ENCODE measurements around the gene C1QB. TPM values are rescaled to one million over a fixed set of nuclear protein-coding genes. Genes with fewer than 3 reads are reported as not detected.

Gene C1QB
- polyA plus RNA-seq, 2 of the 4 experiments (the other 2 are of a cell fraction): not detected

DNA sequence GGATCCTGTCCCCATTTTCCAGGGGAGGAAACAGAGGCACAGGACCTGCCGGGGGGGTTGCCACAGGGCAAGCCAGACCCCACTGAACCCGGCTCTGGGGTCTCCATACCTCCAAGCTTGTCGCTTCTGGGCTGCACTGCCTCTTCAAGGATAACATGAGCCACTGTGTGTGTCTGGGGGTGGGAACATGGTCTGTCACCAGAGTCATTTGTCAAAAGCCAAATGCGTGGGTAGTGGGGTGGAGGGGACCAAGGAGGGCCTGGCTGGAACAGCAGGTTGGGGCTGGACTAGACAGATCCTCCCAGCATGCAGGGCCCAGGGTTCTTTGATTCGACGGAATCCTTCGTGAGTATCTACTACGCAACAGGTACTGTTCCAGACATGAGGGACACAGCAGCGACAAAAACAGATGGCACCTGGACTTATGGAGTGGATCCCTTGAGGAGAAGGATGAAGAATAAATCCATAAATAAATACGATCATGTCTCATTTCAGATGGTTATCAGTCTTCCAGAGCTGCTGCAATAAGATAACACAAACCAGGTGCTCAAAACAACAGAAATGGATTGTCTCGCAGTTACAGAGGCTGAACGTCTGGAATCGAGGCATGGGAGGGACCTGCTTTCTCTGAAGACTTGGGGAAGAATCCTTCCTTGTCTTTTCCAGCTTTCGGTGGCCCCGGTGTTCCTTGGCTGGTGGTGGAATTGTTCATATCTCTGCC lies 28.7 kb downstream of the C1QB start:
- ATAC-seq: no peak
- H3K4me1 ChIP-seq: no peaks in the 10 kb centered on the region
- CTCF ChIA-PET: interaction anchor here (0.7 kb wide), 1 partner anchor 9 kb away, joined by 3 read pairs; no protein-coding TSS in a partner anchor
- TF ChIP-seq CBX2 (IDR thresholded peaks at IDR 0.05; ENCODE audit: borderline replicate concordance, low read depth): no peak
- no peak for TF ChIP-seq MAZ (IDR thresholded peaks at IDR 0.05; ENCODE audit: borderline replicate concordance, low read depth, low read length)
- no peak for TF ChIP-seq RCOR1 (IDR thresholded peaks at IDR 0.05; ENCODE audit: low read depth, low read length)
- TF ChIP-seq, protein P1, sequence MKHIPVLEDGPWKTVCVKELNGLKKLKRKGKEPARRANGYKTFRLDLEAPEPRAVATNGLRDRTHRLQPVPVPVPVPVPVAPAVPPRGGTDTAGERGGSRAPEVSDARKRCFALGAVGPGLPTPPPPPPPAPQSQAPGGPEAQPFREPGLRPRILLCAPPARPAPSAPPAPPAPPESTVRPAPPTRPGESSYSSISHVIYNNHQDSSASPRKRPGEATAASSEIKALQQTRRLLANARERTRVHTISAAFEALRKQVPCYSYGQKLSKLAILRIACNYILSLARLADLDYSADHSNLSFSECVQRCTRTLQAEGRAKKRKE (CRISPR knock-in tag; IDR thresholded peaks at IDR 0.05; ENCODE audit: low read depth): no peak
- TF ChIP-seq EHMT2 (IDR thresholded peaks at IDR 0.05; ENCODE audit: low read depth): no peak
- TF ChIP-seq FOSL2 (IDR thresholded peaks at IDR 0.05): no peak
- no peak for TF ChIP-seq FOSL2 (CRISPR knock-in tag; IDR thresholded peaks at IDR 0.05)
- no peak for TF ChIP-seq GATA3 (IDR thresholded peaks at IDR 0.05; ENCODE audit: borderline replicate concordance)
- TF ChIP-seq NPAS2 (CRISPR knock-in tag; IDR thresholded peaks at IDR 0.05; ENCODE audit: borderline replicate concordance): no peak
- TF ChIP-seq HOXB5 (CRISPR knock-in tag; IDR thresholded peaks at IDR 0.05): no peak
- TF ChIP-seq EHF (CRISPR knock-in tag; IDR thresholded peaks at IDR 0.05): no peak
- TF ChIP-seq, protein P2, sequence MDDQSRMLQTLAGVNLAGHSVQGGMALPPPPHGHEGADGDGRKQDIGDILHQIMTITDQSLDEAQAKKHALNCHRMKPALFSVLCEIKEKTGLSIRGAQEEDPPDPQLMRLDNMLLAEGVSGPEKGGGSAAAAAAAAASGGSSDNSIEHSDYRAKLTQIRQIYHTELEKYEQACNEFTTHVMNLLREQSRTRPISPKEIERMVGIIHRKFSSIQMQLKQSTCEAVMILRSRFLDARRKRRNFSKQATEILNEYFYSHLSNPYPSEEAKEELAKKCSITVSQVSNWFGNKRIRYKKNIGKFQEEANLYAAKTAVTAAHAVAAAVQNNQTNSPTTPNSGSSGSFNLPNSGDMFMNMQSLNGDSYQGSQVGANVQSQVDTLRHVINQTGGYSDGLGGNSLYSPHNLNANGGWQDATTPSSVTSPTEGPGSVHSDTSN (IDR thresholded peaks at IDR 0.05): no peak
- FAIRE-seq: no peak
- no peak overlapping the region for H3K4me3 ChIP-seq
- H3K4me2 ChIP-seq: no peak overlapping the region
- H3K27ac ChIP-seq: no peak overlapping the region
- no peak for DNase-seq (ENCODE audit: low read depth in 1 of 2, low spot score in 1 of 2)
- POLR2A ChIA-PET: no interaction called here
- no peaks in the 10 kb centered on the region for H3K9me3 ChIP-seq
- 61% methylated on average over 15 of the region's 15 CpGs for WGBS (ENCODE audit: missing lambda C conversion rate)

DNA sequence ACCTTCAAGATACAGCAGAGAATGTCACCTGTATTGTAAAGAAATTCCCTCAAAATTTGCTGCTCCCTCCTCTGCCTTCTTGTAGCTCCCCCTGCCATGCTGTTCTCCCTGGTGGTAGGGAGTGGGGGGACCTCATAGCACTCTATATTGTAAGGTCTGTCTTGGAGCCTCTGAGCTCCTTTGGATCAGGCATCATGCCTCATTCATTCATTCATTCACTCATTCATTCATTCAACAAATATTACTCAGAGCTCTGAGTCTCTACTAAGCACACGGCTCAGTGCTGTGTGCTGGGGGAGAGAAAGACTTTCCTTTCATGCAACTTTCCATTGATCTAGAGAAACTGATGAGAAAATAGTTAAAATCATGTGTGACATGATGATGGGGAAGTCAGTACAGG lies 30.5 kb downstream of the C1QB start:
- CTCF ChIA-PET: interaction anchor here (0.6 to 3.0 kb wide), 3 partner anchors 10 to 440 kb away, joined by 4 to 14 read pairs (median 5); no protein-coding TSS in a partner anchor
- no peak for ATAC-seq
- POLR2A ChIA-PET: no interaction called here

DNA sequence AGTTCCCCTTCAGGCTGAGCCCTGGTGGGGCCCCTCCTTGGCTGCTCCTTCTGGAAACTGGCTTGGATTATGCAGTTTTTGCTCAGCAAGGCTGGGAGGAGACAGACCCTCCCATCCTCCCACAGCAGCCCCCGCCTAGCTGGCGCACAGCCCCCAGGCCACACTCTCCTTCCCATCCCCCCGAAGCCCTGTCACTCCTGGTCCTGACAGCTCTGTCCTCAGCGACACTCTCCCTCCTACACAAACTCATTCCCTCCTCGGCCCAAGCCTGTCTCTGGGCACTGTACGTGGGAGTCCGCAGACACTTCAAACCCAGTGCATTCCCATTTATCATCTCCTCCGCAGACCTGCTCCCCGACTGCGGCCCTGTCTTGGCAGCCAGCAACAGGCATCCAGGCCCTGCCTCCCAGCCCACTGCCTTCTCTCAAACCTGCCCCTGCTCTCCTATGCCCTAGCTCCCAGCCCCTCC lies 32.6 kb downstream of the C1QB start:
- Histone ChIP-seq H3K4me2 (no peak overlapping the region), H3K9me3 (no peaks in the 10 kb centered on the region), H3K4me3 (no peak overlapping the region), H3K27ac (no peak overlapping the region), H3K4me1 (0 out of 3 replicates have a peak, but pooled peaks cover 7% of the 10 kb centered on the region)
- ATAC-seq: no peak
- POLR2A ChIA-PET: no interaction called here
- CTCF ChIA-PET: interaction anchor here (1.3 to 3.0 kb wide), 3 partner anchors 12 to 244 kb away, joined by 3 to 14 read pairs (median 9); no protein-coding TSS in a partner anchor
- WGBS (ENCODE audit: missing lambda C conversion rate): 91% methylated on average over 10 of the region's 10 CpGs
- no peak for FAIRE-seq
- no peak for TF ChIP-seq POLR2AphosphoS2 (conservative IDR thresholded peaks at IDR 0.05; ENCODE audit: low read length)
- DNase-seq (ENCODE audit: low read depth in 1 of 2, low spot score in 1 of 2): no peak

More for the DNA sequence above, 30.5 kb downstream of the C1QB start:
- no peak for DNase-seq (ENCODE audit: low read depth in 1 of 2, low spot score in 1 of 2)
- H3K4me1 ChIP-seq: no peaks in the 10 kb centered on the region
- no peak for TF ChIP-seq EHF (CRISPR knock-in tag; IDR thresholded peaks at IDR 0.05)
- TF ChIP-seq ZC3H11A (IDR thresholded peaks at IDR 0.05): no peak
- no peak for TF ChIP-seq ZSCAN20 (CRISPR knock-in tag; IDR thresholded peaks at IDR 0.05)
- no peak overlapping the region for H3K4me2 ChIP-seq
- WGBS (ENCODE audit: missing lambda C conversion rate): 56% methylated on average over 1 of the region's 1 CpG
- no peak for FAIRE-seq
- no peak overlapping the region for H3K4me3 ChIP-seq
- H3K27ac ChIP-seq: no peak overlapping the region
- H3K9me3 ChIP-seq: no peaks in the 10 kb centered on the region

DNA sequence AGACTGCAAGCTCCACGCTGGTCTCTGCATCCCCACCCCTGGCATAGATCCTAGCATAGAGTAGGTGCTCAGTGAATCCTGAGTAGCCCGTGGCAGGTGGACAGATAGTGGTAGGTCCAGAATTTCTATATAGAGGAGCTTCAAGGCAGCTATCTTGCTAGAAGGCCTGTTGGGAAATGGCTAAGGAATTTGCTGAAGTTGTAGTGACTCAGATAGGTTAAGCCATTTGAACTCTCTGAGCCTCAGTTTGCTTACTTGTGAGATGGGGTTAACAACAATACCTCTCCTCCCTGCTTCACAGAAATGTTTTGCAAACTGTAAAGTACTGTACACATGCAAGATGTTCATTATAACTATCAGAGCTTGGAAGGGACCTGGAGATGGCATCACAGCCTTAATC lies 34.2 kb downstream of the C1QB start:
- ChIA-PET CTCF (interaction anchor here (0.7 to 1.6 kb wide), 4 partner anchors 13 to 277 kb away, joined by 3 to 4 read pairs (median 3); no protein-coding TSS in a partner anchor), POLR2A (no interaction called here)
- ATAC-seq (no peak), FAIRE-seq (no peak), DNase-seq (ENCODE audit: low read depth in 1 of 2, low spot score in 1 of 2) (no peak)
- no peak overlapping the region for H3K27ac ChIP-seq
- H3K4me1 ChIP-seq: 0 out of 3 replicates have a peak, but pooled peaks cover 7% of the 10 kb centered on the region
- no peak overlapping the region for H3K4me2 ChIP-seq
- no peaks in the 10 kb centered on the region for H3K9me3 ChIP-seq
- TF ChIP-seq RARB (CRISPR knock-in tag; IDR thresholded peaks at IDR 0.05) (no peak), MYC (IDR thresholded peaks at IDR 0.05; ENCODE audit: borderline replicate concordance, low read length) (no peak), EHF (CRISPR knock-in tag; IDR thresholded peaks at IDR 0.05) (no peak)
- TF ChIP-seq, protein P3, sequence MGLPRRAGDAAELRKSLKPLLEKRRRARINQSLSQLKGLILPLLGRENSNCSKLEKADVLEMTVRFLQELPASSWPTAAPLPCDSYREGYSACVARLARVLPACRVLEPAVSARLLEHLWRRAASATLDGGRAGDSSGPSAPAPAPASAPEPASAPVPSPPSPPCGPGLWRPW (IDR thresholded peaks at IDR 0.05): no peak
- WGBS (ENCODE audit: missing lambda C conversion rate): 66% methylated on average over 2 of the region's 2 CpGs
- H3K4me3 ChIP-seq: no peak overlapping the region
